Colonic mucosa (tissue), 4 donors: ENCODE data around the gene ATP6V0E2. TPM values are rescaled to one million over a fixed set of nuclear protein-coding genes. Genes with fewer than 3 reads are reported as not detected.

ENCODE experiments used
- DNase-seq: peaks from one replicate; pipeline ENCODE4 v3.0.0-alpha.2; 2020
- H3K27ac ChIP-seq: fragments of 200-600 bp; one replicate; pipeline ENCODE4 v1.8.0; 2021
- H3K27me3 ChIP-seq: fragments of 200-600 bp; one replicate; pipeline ENCODE4 v1.8.0; 2021
- H3K36me3 ChIP-seq: fragments of 200-600 bp; one replicate; pipeline ENCODE4 v1.8.0; 2021
- H3K4me1 ChIP-seq: fragments of 200-600 bp; one replicate; pipeline ENCODE4 v1.8.0; 2021; ENCODE audit warnings: mild to moderate bottlenecking
- H3K4me3 ChIP-seq: fragments of 200-600 bp; one replicate; pipeline ENCODE4 v1.8.0; 2021
- H3K9ac ChIP-seq, 2 donors: one replicate each; pipeline ENCODE4 v1.7.0; 2013; ENCODE audit warnings: control low read depth in 2 of 2, low read depth in 2 of 2, low read length in 2 of 2
- H3K9me3 ChIP-seq: fragments of 200-600 bp; one replicate; pipeline ENCODE4 v1.8.0; 2021
- intact Hi-C: fragments of 100-400 bp; cut with DNase I; formaldehyde crosslinking; loops from one replicate; pipeline ENCODE4 v1.14.1; 2022
- total RNA-seq, 2 donors: library from RNA; stranded (reverse); fragmentation: NEBNext Ultra II Directional in 1 of 2; extraction: Animal tissue kit (Norgen Biotek cat#: 25700) in 1 of 2; gene quantifications; one replicate each; pipeline ENCODE4 v1.2.1, GENCODE V29; 2021
- TF ChIP-seq, protein P1 (sequence below): fragments of 200-600 bp; IDR thresholded peaks from one replicate; pipeline ENCODE4 v1.8.0; 2022; ENCODE audit warnings: antibody characterized with exemption, mild to moderate bottlenecking
- donor health status: healthy.
- donor health status: DM: no; HTN: no; CAD: no.
- donor health status: DM: no; HTN: no; CAD: no.

Gene ATP6V0E2
- total RNA-seq, 2 donors from 2014 or later: 12.5 to 22.7 TPM

DNA sequence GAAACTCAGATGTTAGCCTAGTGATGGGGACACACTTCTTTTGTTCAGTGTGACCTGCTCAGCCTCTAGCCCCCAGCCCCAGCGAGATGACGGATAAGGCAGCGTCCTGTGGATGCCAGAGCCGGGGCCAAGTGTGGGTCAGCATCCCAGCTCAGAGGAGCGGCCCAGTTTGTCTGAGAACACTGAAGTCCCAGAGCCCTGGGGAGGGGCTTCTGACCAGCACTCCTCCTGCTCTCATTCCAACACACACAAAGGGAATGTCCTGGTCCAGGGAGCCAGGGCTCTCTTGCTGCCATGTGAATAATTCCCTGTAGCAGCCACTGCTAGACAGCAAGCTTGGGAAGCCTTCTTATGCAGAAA lies 4.5 kb upstream of the ATP6V0E2 start:
- Histone ChIP-seq H3K27ac (no peak overlapping the region), H3K4me1 (no peaks in the 10 kb centered on the region)
- TF ChIP-seq, protein P1, sequence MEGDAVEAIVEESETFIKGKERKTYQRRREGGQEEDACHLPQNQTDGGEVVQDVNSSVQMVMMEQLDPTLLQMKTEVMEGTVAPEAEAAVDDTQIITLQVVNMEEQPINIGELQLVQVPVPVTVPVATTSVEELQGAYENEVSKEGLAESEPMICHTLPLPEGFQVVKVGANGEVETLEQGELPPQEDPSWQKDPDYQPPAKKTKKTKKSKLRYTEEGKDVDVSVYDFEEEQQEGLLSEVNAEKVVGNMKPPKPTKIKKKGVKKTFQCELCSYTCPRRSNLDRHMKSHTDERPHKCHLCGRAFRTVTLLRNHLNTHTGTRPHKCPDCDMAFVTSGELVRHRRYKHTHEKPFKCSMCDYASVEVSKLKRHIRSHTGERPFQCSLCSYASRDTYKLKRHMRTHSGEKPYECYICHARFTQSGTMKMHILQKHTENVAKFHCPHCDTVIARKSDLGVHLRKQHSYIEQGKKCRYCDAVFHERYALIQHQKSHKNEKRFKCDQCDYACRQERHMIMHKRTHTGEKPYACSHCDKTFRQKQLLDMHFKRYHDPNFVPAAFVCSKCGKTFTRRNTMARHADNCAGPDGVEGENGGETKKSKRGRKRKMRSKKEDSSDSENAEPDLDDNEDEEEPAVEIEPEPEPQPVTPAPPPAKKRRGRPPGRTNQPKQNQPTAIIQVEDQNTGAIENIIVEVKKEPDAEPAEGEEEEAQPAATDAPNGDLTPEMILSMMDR: no peak

DNA sequence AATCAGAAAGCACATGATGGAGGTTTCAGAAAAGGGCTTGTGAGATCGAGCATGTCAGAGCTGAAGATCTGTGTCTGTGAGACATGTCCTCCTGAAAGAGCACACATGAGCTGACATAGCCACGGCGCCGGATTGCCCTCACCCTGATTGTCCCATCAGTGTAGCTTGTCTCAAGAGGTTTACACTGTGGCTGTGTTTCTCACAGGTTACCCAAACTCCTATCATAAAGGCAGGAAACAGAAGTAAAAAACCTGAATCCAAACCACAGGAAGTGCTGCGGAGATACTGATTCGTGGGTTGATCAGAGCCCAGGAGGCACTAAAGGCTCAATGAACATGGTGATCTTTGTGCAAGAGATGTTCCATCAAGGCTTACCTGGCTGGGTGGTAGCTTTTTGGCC lies 3.9 kb upstream of the ATP6V0E2 start:
- H3K27ac ChIP-seq: no peak overlapping the region
- intact Hi-C loops: no loop called here

More for the DNA sequence above, 4.5 kb upstream of the ATP6V0E2 start:
- peak; percentile 7 for DNase-seq
- no peak overlapping the region for H3K9ac ChIP-seq
- no peaks in the 10 kb centered on the region for H3K9me3 ChIP-seq
- no peak overlapping the region for H3K4me3 ChIP-seq
- H3K36me3 ChIP-seq: no peaks in the 10 kb centered on the region
- H3K27me3 ChIP-seq: no peaks in the 10 kb centered on the region
- intact Hi-C loops: no loop called here

DNA sequence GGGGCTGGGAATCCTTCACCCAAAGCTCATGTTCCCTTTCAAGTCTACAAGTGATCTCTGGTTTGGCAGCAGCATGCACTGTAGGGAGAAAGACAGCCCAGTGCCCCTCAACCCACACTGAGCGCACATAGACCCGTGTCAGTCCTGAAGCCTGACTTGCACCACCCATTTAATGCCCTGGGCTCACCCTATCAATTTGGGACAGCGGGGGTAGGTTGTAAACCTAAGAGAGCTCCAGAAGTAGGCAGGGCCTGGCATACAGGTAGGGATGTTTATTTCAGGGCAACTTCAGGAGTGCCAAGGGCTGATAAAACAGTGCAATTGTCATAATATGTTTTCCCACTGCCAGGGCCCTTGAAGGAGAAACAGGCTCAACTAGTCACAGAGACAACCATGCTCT lies 3.5 kb upstream of the ATP6V0E2 start:
- Histone ChIP-seq H3K36me3 (no peaks in the 10 kb centered on the region), H3K27me3 (no peaks in the 10 kb centered on the region), H3K27ac (no peak overlapping the region), H3K9ac (no peak overlapping the region), H3K4me3 (no peak overlapping the region), H3K9me3 (no peaks in the 10 kb centered on the region), H3K4me1 (no peaks in the 10 kb centered on the region)
- intact Hi-C loops: no loop called here
- peak; percentile 9 for DNase-seq
- TF ChIP-seq, protein P1: no peak

More for the DNA sequence above, 3.9 kb upstream of the ATP6V0E2 start:
- TF ChIP-seq, protein P1: no peak
- peak; percentile 9 for DNase-seq
- H3K4me3 ChIP-seq: no peak overlapping the region
- H3K36me3 ChIP-seq: no peaks in the 10 kb centered on the region
- no peaks in the 10 kb centered on the region for H3K27me3 ChIP-seq
- H3K9me3 ChIP-seq: no peaks in the 10 kb centered on the region
- H3K9ac ChIP-seq: no peak overlapping the region
- no peaks in the 10 kb centered on the region for H3K4me1 ChIP-seq

DNA sequence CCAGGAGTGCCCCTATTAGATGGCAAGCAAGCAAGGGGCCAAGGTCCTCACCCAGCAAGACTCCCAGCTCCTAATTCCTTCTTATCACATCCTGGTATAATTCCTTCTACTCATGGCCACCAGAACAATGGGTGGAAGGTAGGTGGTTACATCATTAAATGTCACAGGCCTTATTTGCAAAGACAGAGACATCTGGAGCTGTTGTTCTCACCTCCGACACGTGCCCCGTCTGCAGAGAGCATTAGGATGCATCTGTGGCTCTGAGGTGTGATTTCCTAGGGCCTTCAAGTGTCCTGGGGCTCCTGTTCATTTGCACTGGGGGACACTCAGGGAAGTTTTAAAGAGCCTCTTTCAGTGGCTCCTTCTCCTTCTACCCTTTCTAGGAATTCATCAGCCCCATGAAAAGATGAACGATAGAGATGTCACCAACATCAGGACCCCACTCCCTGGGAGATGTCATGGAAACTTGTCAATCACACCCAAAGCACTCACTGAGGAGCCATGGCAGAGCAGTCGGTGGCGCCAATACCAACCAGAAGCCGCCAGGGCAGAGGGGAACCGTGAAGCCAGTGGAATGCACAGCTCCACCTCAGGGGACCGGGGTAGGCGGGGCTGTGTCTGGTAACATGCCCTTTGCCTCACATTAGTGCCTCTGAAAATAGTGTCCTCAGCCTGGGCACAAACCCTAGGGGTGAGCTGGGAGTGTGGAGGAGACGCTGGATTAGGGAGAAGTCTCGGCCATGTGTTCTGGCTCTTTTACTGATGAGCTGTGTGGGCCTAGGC lies 2.9 kb upstream of the ATP6V0E2 start:
- peak; percentile 8 for DNase-seq
- intact Hi-C loops: no loop called here
- Histone ChIP-seq H3K9me3 (no peaks in the 10 kb centered on the region), H3K27ac (no peak overlapping the region), H3K9ac (no peak overlapping the region), H3K36me3 (no peaks in the 10 kb centered on the region), H3K4me1 (no peaks in the 10 kb centered on the region), H3K4me3 (no peak overlapping the region), H3K27me3 (no peaks in the 10 kb centered on the region)
- TF ChIP-seq, protein P1: no peak

DNA sequence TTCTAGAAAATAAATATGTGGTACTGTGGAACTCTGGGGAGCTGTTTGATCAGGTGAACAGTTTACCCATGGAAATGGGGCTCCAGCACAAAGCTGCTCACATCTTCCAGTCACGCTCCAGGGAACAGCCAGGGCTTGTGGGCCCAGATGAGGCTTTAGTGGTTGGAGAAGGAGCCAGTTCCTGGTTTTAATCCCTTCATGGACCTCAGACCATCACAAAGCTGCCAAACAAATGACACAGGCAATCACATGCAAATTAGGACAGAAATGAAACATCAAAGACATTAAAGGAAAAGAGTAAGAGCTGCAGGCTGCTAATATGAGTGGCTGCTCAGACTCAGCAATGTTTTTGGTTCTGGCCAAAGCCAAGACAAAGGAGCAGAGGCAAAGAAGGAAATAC lies 2.2 kb upstream of the ATP6V0E2 start:
- Histone ChIP-seq H3K9ac (no peak overlapping the region), H3K27ac (no peak overlapping the region), H3K36me3 (no peaks in the 10 kb centered on the region), H3K9me3 (no peaks in the 10 kb centered on the region), H3K4me1 (no peaks in the 10 kb centered on the region), H3K4me3 (no peak overlapping the region), H3K27me3 (no peaks in the 10 kb centered on the region)
- intact Hi-C loops: no loop called here
- peak; percentile 9 for DNase-seq
- TF ChIP-seq, protein P1: no peak
